D721Med (cell line): ENCODE measurements around the gene PMEPA1.

Experiments used
- DNase-seq: peaks from one replicate; pipeline ENCODE4 v3.0.0; 2011; ENCODE audit warnings: low spot score; ENCODE audit not compliant: insufficient read length
- FAIRE-seq: peaks from 2 replicates; lab custom pipeline; 2011; peaks lifted over from hg19 to GRCh38; lab: Jason Lieb, UNC
- CTCF ChIP-seq: IDR thresholded peaks from 2 replicates; pipeline ENCODE4 v1.5.1; 2012; ENCODE audit warnings: mild to moderate bottlenecking, control low read depth; ENCODE audit not compliant: insufficient read depth; ENCODE audit errors: missing control alignments

PMEPA1 gene

GRCh38 chr20:57701090-57701489 is 8.7 kb downstream of the PMEPA1 start:
- FAIRE-seq (no peak), DNase-seq (no peak)
- no peak for TF ChIP-seq CTCF

- FAIRE-seq (no peak), DNase-seq (no peak)
- no peak for TF ChIP-seq CTCF
These were observed 10.4 kb downstream of the PMEPA1 start for GRCh38 chr20:57699395-57699794.

GRCh38 chr20:57698867-57699275 is 10.9 kb downstream of the PMEPA1 start:
- DNase-seq (no peak), FAIRE-seq (no peak)
- no peak for TF ChIP-seq CTCF

GRCh38 chr20:57698116-57698866 is 11.5 kb downstream of the PMEPA1 start:
- FAIRE-seq (no peak), DNase-seq (no peak)
- no peak for TF ChIP-seq CTCF

GRCh38 chr20:57697543-57697942 is 12.3 kb downstream of the PMEPA1 start:
- DNase-seq = no peak
- no peak for FAIRE-seq
- TF ChIP-seq CTCF = no peak

GRCh38 chr20:57696401-57696961 is 13.3 kb downstream of the PMEPA1 start:
- TF ChIP-seq CTCF = no peak
- FAIRE-seq = no peak
- DNase-seq = no peak

- no peak for DNase-seq
- no peak for FAIRE-seq
- no peak for TF ChIP-seq CTCF
These were observed 13.9 kb downstream of the PMEPA1 start for GRCh38 chr20:57695940-57696339.
